OCI-LY3 (cell line): ENCODE data around the gene F2.

ENCODE experiments used
- CTCF ChIP-seq: fragments of 200-600, 300-600 bp; sonication (generic); IDR thresholded peaks from 2 replicates; pipeline ENCODE4 v1.5.1; 2014; ENCODE audit warnings: antibody characterized with exemption, low read length, low read depth
- EZH2phosphoT487 ChIP-seq: fragments of 200-600 bp; shearing (Covaris generic); IDR thresholded peaks from 2 replicates; pipeline ENCODE4 v1.6.1; 2018; ENCODE audit warnings: antibody characterized with exemption, mixed run types, low read depth

- TF ChIP-seq CTCF (no peak), EZH2phosphoT487 (no peak)
Measured at GRCh38 chr11:46738887-46739286, 19.9 kb downstream of the F2 start.
